ENCODE measurements around the gene KISS1R. TPM values are rescaled to one million over a fixed set of nuclear protein-coding genes. Genes with fewer than 3 reads are reported as not detected.

The KISS1R gene
- total RNA-seq, 1 donor: 1.3 TPM

DNA sequence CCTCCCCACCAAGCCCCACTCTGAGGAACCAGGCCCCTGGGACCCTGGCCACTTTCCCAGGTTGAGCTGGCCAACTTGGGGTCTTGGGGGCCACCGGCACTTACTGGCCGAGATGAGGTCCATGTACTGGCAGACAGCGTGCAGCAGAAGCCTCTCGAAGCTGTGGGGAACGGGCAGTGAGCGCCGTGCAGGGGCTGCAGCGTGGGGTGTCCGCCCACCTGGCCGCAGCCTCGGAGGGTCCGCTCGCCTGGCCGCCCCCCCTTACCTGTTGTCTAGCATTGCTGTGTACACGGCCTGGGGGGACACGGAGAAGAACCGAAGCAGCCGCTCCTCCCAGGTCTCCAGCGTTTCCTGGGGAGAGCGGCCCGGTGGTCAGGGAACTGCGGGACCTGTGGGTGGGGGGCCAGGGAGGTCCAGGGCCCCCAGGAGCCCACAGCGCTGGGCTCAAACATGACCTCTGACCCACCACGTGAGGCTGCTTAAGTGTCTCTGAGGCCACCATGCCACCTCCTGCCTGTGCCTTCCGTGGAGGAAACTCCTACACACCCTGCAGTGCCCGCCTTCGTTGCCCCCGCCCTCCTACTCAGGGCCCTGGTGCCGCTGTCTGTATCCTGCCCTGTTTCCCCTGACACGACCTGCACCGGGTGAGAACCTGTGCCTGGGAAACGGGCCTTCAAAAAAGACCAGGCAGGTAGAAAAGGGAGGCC lies 17.6 kb upstream of the KISS1R start:
- DNase-seq (ENCODE audit: low read depth in 2 of 3, low spot score in 2 of 3): no peak

DNA sequence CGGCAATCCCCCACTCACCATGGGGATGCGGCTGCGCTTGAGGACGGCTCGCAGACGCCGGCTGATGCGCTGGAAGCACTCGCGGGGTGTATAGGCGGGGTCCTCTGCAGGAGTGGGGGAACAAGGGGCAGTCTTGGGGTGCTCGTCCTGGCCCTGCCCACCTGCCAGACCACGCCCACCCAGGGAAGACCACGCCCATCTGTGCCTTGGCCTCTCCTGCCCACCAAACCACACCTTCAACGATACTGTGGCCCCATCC lies 17.2 kb upstream of the KISS1R start:
- DNase-seq (ENCODE audit: low read depth in 2 of 3, low spot score in 2 of 3): no peak

DNA sequence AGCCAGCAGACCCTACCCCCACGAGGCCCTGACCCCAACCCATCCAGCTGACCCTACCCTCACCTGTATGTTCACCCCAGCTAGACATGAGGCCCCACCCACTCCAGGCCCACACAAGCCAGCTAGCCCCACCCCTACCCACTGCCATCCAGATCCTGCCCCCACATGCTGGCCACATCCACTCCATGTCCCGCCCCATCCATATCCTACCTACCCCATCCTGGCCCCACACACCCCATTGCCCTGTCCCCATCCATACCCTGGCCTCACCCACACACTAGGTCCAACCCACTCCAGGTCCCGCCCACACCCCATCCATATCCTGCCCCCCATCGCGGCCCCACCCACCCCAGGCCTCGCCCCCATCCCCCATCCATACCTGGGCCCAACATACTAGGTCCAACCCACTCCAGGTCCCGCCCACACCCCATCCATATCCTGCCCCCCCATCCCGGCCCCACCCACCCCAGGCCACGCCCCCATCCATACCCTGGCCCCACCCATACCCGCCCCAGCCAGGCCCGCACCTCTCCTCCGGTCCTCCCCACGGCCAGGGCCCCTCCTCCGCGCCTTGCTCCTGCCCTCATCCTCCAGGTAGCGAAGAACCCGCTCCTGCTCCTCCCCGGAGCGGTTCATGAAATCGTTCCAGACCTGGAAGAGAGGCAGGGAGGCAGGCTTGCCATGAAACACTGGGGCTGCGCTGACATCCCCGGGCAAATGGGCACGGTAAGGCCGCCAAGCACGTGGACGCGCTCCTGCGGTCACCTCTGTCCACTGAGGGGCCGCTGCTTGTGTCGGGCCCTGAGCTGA lies 16.6 kb upstream of the KISS1R start:
- no peak for DNase-seq (ENCODE audit: low read depth in 2 of 3, low spot score in 2 of 3)

DNA sequence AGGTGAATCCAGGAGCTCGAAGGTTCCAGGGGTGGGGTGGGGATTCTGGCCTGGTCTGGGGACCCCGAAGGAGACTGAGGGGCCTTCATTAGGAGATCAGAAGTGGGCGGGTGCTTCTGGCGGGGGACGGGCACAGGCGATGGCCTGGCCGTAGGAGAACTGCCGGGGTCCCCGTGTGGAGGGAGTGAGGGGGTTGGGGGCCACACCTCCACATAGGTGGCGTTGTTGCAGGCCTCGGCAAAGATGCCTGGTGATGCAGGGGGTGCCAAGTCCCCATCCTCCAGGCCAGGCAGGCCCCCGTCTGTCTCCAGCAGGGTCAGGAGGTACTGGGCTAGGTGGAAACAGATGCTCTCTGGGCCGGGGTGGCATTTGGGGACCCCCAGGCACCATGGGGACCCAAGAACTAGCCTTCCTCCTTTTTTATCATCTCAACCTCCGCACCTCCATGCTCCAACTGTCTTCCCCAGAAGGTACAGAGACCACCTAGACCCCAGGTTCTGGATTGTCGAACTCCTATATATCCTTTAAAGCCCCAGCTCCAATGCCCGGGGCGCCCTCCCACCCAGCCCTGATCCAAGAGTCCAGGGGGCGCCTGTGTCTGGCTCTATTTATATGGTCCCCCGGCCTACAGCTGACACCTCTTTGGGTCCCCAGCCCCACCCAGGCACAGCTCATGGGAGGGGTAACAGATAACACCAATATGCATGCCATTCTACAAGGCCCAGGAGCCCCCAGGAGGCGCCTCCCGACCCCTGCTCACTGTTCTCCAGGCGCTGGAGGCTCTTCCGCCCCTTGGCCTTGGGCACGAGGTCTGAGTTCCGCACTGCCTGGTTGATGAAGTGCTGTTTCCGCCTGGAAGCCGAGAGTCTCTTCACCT lies 15.7 kb upstream of the KISS1R start:
- DNase-seq (ENCODE audit: low read depth in 2 of 3, low spot score in 2 of 3): no peak

DNA sequence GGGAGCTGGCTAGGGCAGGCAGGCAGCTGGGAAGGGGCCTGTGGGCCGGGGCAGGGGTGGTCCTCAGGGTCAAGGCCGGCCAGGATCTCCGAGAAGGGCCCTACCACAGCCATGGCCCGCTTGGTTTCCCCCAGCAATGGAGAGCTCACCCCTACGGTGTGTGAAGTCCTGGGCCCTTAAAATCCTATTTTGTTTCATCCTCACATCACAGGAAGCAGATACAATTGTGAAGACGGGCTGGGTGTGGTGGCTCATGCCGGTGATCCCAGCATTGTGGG lies 15.1 kb upstream of the KISS1R start:
- no peak for DNase-seq (ENCODE audit: low read depth in 2 of 3, low spot score in 2 of 3)

DNA sequence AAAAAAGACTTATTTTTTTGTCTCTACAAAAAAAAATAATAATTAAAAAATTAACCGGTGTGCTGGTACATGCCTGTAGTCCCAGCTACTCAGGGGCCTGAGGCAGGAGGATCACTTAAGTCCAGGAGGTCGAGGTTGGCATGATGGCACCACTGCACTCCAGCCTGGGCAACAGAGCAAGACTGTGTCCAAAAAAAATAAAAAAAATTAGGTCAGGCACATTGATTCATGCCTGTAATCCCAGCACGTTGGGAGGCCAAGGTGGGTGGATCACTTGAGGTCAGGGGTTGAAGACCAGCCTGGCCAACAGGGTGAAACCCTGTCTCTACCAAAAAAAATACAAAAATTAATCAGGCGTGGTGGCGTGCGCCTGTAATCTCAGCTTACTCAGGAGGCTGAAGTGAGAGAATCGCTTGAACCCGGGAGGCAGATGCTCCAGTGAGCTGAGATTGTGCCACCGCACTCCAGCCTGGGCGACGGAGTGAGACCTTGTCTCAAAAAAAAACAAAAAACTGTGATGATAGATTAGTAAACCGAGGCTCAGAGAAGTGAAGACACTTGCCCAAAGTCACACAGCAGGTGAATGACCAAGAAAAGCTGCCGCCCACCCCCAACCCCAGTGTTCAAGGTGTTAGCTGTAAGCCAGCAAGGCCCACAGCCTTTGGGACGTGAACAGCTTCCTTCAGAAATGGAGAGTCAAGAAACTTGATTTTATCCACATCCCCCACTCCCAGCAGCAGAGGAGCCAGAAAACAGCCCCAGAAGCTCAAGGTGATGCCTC lies 14.5 kb upstream of the KISS1R start:
- no peak for DNase-seq (ENCODE audit: low read depth in 2 of 3, low spot score in 2 of 3)

DNA sequence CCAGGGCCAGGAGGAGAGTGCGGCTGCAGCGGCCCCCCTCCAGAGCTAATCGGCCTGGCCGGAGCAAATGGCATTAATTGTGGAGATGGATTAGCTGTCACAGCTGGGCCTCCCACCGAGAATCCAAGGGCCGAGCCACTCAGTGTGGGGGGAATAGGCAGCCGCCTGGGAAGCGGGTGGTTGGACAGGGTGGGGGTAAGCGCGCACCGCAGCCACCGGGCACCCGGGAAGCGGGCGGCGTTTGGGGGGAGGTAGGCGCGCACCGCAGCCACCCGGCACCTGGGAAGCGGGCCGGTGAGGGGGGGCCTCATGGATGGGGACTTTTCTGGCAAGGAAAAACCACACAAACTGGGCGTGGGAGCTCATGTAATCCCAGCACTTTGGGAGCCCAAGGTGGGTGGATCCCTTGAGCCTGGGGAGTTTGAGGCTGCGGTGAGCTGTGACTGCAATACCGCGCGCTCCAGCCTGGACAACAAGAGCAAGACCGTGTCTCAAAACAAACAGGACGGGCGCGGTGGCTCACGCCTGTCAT lies 13.8 kb upstream of the KISS1R start:
- no peak for DNase-seq (ENCODE audit: low read depth in 2 of 3, low spot score in 2 of 3)

DNA sequence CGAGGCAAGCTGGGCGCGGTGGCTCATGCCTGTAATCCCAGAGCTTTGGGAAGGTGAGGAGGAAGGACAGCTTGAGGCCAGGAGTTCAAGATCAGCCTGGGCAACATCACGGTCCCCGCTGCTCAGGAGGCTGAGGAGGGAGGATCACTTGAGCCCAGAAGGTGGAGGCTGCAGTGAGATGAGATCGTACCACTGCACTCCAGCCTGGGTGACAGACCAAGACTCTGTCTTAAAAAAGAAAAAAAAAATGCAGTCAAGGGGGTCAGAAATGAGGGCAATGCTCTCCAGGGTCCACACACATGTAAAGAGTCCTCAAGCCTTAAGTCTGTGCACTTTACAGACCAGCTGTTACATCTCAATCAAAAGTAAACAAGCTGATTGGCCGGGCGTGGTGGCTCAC lies 12.6 kb upstream of the KISS1R start:
- DNase-seq (ENCODE audit: low read depth in 2 of 3, low spot score in 2 of 3): no peak

DNA sequence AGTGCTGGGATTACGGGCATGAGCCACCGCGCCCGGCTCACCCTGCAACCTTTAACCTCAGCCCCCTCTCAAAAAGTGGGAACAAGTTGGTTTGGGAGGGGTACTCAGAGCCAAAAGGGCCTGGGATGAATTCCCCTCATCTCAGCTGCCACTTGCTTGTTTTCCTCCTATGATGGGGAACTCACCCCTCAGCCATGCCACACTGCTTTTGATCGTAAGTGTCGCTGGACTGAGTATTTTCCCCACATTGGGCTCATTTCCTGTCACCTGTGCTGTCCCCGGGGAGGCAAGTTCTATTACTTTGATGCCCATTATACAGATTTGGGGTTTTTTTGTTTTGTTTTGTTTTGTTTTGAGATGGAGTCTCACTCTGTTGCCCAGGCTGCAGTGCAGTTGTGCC lies 10.7 kb upstream of the KISS1R start:
- no peak for DNase-seq (ENCODE audit: low read depth in 2 of 3, low spot score in 2 of 3)

DNA sequence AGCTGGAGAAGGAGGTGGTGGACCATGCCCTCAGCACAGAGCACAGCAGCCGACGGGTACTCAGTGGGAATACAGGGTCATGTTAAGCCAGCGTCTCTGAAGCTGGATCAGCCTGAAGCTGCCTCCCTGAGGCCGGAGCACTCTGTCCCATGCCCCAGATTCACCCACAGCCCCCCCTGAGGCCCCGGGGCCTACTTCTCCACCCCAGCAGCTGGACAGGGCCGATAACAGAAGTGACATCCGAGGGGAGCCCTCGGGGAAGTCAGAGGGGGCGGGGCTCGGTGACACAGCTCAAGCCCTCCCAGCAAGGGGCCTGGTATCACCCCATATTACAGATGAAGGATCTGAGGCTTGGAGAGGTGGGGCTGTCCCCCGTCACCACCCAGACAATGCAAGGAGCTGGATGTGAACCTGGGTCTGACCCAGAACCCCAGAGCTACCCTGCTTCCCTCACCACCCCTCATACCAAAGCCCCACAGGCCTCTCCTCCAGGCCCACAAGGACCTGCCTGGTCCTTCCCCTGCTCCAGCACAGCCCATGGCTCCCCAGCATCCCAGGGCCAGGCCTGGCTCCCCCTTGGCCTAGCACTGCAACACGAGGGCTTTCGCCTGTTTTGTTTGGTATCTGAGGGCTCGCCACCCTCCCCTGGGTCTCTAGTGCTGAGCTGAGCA lies 9.8 kb upstream of the KISS1R start:
- peak in 2 of 3 donors; percentile 95 to 97 for DNase-seq (ENCODE audit: low read depth in 2 of 3, low spot score in 2 of 3)

DNA sequence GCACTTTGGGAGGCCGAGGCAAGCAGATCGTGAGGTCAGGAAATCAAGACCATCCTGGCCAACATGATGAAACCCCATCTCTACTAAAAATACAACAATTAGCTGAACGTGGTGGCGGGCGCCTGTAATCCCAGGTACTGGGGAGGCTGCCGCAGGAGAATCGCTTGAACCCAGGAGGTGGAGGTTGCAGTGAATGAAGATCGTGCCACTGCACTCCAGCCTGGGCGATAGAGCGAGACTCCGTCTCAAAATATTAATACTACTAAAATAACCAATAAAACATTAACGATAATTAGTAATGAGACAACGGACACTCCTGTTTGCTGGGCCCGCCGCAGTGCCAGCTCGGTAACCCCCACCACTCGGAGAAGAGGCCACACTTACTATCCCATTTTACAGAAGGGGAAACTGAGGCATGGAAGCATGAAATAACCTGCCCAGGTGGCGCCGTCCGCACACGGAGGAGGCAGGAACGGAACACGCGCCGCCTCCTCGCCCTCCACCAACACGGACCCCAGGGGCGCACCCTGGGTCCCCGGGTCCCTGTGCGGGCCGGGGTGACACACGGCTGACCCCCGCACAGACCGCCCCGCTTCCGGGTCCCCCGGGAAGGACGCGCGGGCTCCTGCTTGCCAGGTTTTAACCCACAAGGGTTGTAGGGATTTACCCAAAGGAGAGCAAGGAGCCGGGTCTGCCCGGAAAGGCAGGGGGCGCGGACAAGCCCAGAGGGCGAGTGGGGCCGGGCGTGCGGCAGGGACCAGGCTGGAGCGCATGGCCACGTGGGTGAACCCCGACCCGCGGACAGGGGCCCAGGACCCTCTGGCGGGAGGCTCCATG lies 5.7 kb upstream of the KISS1R start:
- DNase-seq (ENCODE audit: low read depth in 2 of 3, low spot score in 2 of 3): no peak

DNA sequence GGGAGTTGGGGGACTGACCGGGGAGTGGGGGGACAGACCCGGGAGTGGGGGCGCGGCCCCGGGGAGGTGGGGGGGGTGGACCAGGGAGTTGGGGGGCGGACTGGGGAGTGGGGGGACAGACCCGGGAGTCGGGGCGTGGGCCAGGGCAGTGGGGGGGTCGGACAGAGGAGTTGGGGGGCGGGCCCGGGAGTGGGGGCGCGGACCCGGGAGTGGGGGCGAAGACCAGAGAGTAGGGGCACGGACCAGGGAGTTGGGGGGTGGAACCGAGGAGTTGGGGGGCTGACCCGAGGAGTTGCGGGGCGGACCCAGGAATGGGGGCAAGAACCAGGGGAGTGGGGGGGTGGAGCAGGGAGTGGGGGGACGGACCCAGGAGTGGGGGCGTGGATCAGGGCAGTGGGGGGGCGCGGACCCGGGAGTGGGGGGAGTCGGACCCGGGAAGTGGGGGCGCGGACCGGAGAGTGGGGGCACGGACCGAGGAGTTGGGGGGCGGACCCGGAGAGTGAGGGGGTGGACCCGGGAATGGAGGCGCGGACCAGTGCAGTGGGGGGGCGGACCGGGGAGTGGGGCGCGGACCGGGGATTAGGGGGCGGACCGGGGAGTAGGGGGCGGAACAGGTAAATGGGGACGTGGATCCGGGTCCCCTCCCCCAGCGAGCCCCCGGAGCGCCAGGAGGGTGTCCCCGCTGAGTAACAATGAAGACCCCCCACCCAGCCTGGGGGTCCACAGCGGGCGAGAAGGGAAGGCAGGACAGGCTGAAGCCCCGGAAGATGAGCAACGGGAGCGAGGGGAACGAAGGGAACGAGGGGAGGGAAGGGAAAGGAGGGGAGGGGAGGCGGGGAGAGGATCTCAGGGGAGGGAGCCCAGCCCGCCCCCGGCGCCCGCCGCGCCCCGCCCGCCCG lies 4.7 kb upstream of the KISS1R start:
- peak in 1 of 3 donors; percentile 46 for DNase-seq (ENCODE audit: low read depth in 2 of 3, low spot score in 2 of 3)

DNA sequence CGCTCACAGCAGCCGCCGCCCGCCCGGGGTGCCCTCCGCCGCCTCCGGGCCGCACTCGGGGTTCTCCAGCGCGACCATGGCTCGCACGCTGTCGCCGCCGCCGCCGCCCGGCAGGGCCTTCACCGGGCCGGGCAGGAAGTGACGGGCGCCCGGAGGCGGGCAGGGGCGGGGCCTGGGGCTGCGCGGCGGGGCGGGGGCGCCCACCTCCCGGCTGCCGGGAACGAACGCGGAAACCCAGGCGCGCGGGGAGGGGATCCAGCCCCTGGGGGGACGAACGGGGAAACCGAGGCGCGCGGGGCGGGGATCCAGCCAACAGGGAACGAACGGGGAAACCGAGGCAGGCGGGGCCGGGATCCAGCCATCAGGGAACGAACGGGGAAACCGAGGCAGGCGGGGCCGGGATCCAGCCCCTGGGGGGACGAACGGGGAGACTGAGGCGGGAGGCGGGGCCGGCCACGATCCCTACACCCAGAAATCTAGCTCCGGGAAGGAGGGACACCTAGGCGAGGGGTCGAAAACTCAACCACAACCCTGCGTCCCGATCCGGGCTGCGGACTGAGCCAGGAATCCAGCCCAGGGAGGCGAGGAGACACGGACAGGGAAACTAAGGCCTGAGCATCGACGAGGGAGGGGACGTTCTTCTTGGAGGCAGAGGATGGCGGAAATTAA lies 3.9 kb upstream of the KISS1R start, which contains the start of gene R3HDM4:
Gene R3HDM4, minus strand, starts transcription at position 140 of the 669 bp plus-strand sequence. Its CDS starts 62 bp downstream, at position 78.
- peak; percentile 63 to 75 (median 74) for DNase-seq (ENCODE audit: low read depth in 2 of 3, low spot score in 2 of 3)

DNA sequence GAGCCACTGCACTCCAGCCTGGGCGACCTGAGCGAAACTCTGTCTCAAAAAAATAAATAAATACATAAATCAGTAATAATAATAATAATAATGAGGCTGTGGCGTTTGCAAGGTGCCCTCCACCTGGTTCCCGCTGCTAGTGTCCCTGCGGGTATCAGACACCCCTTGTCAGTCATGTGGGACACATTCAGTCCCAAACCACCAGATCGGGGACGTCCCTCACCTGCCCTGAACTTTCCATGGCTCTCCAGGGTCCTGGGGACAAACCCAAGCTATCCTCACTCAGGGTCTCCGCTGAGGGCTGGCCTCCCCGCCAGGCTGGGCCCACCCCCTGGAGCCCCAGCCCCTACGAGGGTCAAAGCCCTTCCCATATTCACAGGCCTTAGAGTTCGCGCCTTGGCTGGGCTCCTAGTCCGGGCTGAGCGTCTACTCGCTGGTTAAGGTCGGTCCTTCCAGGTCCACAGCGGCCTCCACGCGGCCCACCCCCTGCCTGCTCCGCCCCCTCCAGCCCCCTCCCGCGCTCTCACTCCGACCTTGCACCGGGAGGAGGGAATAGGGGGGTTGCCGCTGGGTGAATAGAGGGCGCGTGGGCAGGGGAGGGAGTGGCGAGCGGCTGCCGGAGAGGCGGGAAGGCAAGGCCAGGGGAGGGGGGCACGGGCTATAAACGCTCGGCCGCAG lies 349 bp upstream of the KISS1R start:
- peak in 1 of 3 donors; percentile 57 for DNase-seq (ENCODE audit: low read depth in 2 of 3, low spot score in 2 of 3)

DNA sequence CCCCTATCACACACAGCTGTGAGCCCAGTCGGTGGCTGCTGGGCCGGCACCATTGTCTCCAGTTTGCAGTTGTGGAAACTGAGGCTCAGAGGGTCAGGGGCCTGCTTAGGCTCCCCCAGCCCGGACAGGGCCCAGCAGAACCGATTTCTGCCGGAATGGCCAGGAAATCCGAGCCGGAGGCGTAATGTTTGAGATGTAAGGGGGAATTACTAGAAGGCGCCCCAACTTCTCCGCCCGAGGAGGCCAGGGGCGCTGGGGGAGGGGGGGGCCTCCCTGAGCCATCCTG lies 962 bp downstream of the KISS1R start:
- DNase-seq (ENCODE audit: low read depth in 2 of 3, low spot score in 2 of 3): no peak

DNA sequence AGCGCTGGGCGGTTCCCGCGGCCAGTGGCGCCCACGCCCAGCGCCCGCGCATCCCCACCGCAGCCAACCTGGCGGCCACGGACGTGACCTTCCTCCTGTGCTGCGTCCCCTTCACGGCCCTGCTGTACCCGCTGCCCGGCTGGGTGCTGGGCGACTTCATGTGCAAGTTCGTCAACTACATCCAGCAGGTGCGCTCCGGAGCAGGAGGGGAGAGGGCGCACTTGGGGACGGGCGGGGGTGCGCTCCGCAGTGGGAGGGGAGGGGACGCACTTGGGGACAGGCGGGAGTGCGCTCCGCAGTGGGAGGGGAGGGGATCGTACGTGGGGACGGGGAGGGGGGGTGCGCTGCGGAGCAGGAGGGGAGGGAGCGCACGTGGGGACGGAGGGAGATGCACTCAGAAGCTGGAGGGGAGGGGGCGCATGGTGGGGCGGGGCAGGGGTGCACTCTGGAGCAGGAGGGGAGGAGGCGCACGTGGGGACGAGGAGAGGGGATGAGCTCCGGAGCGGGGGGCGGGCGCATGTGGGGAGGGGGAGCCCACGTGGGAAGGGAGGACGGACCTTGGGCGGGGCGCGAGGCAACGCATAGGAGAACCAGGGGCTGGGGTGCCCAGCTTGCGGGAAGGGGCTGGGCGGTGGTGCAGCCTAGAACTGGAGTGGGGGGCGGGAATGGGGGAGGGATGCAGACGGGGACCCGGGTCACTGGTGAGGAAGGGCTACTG lies 1.5 kb downstream of the KISS1R start:
- DNase-seq (ENCODE audit: low read depth in 2 of 3, low spot score in 2 of 3): no peak

All from hematopoietic multipotent progenitor cell (in vitro differentiated cells).